HG03432 (cell line): ENCODE data around the gene PRRC1.

Experiments used
- ATAC-seq: cut with Tn5 transposase; IDR thresholded peaks from one replicate; pipeline ENCODE4 v1.9.1; 2021; ENCODE audit warnings: mild to moderate bottlenecking, moderate library complexity; ENCODE audit not compliant: unreplicated experiment

PRRC1 gene

GRCh38 chr5:127517480-127518318, at the start of gene PRRC1:
PRRC1 (plus strand) TSS chr5:127517640; CDS start chr5:127523480, 5,840 bp downstream.
- ATAC-seq: peak; percentile 95

DNA sequence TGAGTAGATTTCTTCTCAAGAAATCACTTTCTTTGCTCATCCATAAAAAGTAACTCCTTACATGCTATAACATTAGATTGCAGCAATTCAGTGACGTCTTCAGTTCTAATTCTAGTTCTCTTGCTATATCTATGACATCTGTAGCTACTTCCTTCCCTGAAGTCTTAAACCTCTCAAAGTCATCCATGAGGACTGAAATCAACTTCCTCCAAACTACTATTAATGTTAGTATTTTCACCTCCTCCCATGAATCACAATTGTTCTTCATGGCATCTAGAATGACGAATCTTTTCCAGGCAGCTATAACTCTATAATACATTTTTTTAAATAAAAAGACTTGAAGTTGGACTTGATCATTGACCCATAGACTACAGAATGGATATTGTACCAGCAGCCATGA, 46.2 kb upstream of the PRRC1 start:
- ATAC-seq: no peak

- ATAC-seq: no peak
Measured at GRCh38 chr5:127472700-127473099, 44.7 kb upstream of the PRRC1 start.

- ATAC-seq: no peak
Measured at GRCh38 chr5:127486471-127486870, 31.0 kb upstream of the PRRC1 start.

DNA sequence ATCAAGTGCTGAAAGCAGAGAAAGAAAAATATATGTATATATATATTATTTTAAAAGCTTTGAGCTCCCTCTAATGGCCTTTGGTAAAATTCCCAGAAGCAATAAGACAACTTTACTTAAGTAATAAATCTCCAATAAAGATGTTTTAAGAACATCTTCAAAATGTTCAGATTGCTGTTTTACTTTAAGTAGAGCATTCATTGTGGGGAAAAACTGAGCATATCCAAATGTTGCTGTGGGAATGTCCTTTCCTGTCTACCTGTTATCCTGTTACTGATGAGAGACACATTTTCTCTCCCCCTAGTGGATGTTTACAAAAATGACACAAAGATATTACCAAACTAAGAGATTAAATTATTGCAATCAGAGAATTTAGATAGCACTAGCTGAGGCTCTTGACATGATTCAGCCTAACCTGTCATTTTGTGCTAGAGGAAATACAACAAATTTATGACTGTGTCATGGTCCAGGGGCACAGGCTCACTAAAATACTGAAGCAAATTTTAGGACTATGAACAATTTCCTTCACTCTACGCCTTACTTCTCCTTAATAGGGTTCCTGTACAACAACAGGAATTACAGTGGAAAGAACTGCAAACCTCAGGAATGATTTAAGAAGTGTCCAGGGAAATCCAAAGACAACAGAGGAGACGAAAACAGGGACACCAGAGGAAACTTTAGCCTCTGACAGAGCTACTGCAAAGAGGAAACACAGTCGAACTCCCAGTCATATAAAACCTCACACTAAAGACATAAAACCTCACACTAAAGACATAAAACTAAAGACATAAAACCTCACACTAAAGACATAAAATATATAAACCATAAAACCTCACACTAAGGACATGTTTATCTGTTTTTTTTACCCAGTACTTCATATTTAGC, 24.3 kb upstream of the PRRC1 start:
- ATAC-seq: peak; percentile 79

GRCh38 chr5:127498548-127498947, 18.9 kb upstream of the PRRC1 start:
- no peak for ATAC-seq

DNA sequence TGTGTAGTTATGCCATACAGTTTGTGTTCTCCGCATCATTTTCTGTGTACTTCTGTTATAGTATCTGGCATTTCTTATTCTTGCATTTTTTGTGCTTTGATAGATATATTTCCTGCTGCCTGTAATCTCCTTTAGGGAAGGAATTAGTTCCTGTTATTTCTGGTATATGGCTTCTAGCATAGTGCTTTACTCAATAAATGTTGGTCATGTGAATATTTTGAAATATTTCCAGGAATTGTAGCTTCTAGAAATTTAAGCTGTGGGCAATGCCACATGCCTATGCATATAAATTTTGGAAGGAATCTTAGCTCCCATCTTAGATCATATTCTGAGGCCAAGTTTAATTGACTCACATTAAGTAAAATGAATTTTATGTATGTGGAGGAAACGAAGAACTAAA, 11.5 kb upstream of the PRRC1 start:
- no peak for ATAC-seq

- no peak for ATAC-seq
Measured at GRCh38 chr5:127506616-127507015, 10.8 kb upstream of the PRRC1 start.

DNA sequence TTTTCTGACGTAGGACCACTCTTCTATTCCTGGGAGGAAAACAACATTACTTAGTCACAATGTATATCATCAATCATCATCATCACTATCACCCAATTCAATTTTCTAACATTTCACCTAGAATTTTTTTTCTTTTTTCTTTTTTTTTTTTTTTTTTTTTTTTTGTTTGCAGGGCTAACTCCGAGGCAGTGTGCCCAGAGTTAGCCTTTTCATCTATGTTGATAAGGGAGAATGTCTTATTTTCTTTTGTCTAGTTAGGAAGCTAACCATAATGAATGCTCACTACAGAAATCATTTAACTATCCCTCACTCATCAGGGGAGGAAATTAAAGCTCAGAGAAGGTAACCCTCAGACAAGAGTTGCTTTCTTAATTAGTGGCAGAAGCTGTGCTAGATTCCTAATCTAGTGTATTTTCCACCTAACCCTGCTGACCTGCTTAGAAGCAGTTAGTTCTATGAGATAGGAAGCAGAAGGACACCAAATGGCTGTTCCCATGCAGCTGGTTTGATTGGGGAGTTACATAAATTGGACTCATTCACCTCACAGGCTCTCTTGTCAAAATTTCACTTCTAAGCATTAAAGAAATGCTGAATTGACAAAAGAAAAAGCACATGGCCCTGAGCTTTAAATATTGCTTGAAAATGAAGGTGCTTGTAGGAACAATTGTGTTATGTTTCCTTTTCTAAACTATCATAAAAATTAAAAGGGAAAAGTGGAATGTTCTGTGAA, 8.6 kb upstream of the PRRC1 start:
- no peak for ATAC-seq

DNA sequence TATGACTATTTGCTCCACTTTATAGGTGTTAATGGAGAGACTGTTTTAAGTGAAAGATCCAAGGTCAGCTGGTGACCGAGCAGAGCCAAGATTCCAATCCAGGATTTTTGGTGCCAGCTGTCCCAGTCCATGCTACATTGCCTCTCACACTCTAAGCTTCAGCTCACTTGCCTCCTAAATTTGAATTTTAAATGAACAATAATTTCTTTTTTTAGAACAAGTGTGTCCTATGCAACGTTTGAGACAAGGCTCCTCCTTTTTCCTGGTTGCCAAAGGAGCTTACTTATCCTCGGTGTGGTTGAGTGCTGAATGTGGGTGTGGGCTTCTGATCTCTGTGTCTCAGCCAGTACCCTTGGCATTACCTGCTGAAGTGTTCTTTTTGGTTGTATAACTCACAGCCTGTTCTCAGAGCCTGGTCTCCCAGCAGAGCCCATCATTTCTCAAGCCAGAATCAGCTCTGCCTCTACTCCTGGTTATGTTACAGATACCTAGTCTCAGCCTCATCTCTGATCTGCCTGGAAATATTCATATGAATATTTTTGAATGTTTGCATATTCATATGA, 4.0 kb upstream of the PRRC1 start:
- no peak for ATAC-seq

- ATAC-seq: no peak
Measured at GRCh38 chr5:127514816-127515215, 2.6 kb upstream of the PRRC1 start.

DNA sequence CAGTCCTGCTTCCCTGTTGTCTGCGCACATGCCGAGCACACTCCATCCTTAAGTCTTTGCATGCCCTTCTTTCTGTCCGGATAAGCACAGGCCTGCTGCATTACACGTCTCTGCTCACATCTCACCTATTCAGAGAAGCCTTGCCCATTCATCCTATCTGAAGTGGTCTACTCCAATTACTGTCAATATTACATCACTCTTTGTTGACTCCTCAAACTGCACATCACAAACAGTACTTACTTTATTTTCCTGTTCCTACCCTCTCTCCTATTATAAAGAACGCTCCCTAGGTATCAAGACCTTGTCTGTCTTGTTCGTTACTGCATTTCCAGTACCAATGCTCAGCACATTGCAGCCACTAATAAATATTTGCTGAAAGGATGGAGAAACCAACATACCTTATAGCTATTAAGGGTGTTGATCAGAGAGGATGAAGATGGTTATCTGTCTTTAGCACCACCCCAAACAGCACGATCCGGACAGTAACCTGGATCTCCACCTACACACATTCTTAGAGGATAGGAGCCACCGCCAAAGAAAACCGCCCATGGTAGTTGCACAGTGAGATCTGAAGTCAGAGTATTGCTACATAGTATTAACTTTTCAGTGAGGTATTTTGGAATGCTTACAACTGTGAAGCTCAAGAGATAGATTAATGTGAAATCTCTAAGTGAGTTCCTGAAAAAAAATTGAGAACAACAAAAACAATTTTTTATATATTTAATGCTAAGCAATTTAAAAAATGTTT, 1.6 kb upstream of the PRRC1 start:
- no peak for ATAC-seq

DNA sequence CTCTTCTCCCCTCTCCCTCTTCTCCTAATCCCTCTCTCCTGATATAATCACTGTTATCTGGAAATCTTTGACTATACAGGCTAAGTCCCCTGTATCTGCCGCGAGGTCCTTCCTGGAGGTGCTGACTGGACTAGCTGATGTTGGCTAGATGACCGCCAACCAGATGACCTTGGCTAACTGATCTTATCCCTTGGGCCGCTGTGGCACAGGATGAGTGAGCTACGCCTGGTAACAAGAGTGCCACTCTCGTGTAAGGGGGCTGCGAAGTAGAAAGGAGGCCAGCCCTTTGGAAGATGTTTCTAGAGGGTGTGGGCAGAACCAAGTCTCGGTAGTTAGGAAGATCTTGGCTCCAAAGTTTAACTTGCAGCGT, 345 bp upstream of the PRRC1 start:
- ATAC-seq: peak; percentile 28

GRCh38 chr5:127518319-127518621, 830 bp downstream of the PRRC1 start:
- ATAC-seq: no peak

DNA sequence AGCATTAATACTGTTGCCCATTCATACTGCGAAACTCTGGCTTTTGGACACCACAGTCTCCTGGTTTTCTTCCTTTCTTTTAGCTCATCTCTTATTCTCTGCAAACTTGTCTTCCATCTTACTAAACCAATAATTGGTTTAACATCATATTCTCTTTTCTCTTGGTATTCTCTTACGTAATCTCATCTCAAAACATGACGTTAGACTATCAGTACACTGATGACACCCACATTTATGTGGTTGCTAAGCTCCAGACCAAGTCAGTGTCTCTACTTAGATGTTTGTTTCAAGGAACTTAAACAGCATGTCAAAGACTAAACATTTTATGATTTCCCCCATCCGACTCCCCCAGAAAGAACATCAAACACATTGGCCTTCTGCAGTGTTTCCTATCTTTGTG, 2.1 kb downstream of the PRRC1 start:
- no peak for ATAC-seq

DNA sequence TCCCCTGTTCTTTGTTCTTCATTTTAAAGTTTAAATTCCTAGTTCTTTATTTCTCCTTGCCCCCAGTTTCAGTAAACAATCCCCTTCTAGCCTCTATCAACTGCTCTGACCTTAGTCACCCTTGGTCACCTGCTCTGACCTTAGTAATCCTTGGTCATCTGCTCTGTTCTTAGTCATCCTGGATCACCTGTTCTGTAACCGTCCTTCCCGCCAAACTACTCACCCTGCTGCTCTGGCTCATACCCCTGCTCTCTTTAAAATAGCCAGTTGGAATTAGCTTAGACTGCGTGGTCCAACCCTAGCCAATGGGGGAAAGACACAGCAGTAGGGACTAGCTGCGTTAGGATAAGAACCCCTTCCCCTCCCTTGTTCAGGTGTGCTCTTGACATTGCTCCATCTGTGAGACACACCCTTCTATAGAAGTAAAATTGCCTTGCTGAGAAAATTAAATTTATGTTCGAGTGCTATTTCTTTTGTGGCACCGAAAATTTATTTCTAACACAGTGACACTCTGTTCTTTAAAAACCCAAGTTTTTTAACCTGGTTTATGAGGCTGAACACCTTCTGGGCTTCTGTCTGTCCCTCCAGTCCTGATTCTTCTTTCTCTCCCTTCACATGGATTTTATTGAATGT, 3.8 kb downstream of the PRRC1 start:
- ATAC-seq: no peak

- no peak for ATAC-seq
Measured at GRCh38 chr5:127525181-127525580, 7.7 kb downstream of the PRRC1 start.

DNA sequence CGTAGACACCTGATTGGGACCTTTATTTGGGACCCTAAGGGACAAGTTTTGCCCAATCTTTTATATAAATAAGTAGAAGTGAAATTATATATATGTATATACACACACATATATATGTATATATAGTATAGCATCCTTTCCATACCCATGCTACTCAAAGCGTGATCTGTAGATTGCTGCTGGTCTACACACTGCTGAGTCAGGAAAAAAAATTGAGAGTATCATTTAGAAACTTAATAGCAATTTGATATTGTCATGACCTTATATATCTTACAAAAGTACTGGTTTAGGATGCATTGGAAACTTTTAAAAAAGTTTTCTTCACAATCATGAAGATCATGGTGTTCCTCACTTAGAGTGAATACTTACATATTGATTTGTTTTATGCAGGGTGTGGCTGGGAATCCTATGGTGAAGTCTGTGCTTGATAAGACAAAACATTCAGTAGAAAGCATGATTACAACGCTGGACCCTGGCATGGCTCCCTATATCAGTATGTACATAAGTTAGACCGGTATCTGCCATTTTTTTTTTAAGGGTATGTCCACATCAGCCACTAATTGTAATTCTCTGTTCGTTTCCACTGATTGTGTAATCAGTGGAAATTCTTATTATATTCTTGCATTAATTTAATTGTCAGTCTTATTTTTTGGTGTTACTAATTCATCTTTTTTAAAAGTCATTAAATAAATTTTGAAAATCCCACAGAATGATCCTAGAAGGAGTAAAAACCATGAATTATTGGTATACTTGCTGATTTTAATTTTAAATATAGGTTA, 12.7 kb downstream of the PRRC1 start:
- ATAC-seq: no peak

- no peak for ATAC-seq
Measured at GRCh38 chr5:127536687-127537086, 19.2 kb downstream of the PRRC1 start.
